ENCODE data around the gene RSPRY1. TPM values are rescaled to one million over a fixed set of nuclear protein-coding genes. Genes with fewer than 3 reads are reported as not detected.
A peak's percentile ranks its signal among the peaks of the same experiment; 100 is the strongest.

RSPRY1 gene
- total and polyA plus RNA-seq, 2 of the 8 experiments (the other 6 are each of a cell fraction or from before 2014, with no cell fraction given) = 11.5 to 32.5 TPM

GRCh38 chr16:57283959-57284208 lies 97.8 kb downstream of the RSPRY1 start:
- Histone ChIP-seq H2AK5ac (ENCODE audit: low read depth, low read length) (no peak overlapping the region), H2BK5ac (ENCODE audit: low read depth, low read length) (no peak overlapping the region), H2BK12ac (ENCODE audit: low read depth, low read length) (peak overlapping the region; percentile 35; the same call in 1 of the 2 replicates), H2BK120ac (replicated peaks; ENCODE audit: low read depth, low read length) (no peak overlapping the region), H3K9me3 (ENCODE audit: insufficient read depth in 2 of 2, low read depth in 1 of 2, low read length in 1 of 2) (no peaks in the 10 kb centered on the region), H4K5ac (ENCODE audit: insufficient read length, low read depth, low read length) (peak overlapping the region; percentile 16), H3K79me2 (ENCODE audit: control insufficient read depth in 1 of 2, insufficient read depth in 2 of 2, low read length in 2 of 2) (no peaks in the 10 kb centered on the region), H3K4me3 (ENCODE audit: extremely low read depth in 1 of 4, insufficient read depth in 2 of 4, low read depth in 3 of 4, low read length in 4 of 4) (peak overlapping the region; percentile 76 to 93 (median 80)), H3K14ac (ENCODE audit: insufficient read length) (no peak overlapping the region), H4K8ac (ENCODE audit: extremely low read depth, insufficient read depth, low read length) (peak overlapping the region; percentile 93; the same call in 1 of the 2 replicates), H3K4me1 (replicated peaks in 1 of 4; ENCODE audit: control insufficient read depth in 3 of 4, insufficient read depth in 4 of 4, low read length in 3 of 4) (peaks cover 0 to 8% (median 4%) of the 10 kb centered on the region in 4 experiments; a peak in 5 of 7 replicates), H2AFZ (ENCODE audit: low read length) (peak overlapping the region; percentile 77; the same call in 1 of the 2 replicates), H3K4ac (replicated peaks; ENCODE audit: insufficient read length, low read depth, low read length) (no peak overlapping the region), H2BK20ac (ENCODE audit: low read length) (peak overlapping the region; percentile 13; the same call in 1 of the 2 replicates), H4K91ac (replicated peaks; ENCODE audit: insufficient read length, low read length) (peak overlapping the region; percentile 73), H4K20me1 (replicated peaks in 1 of 2; ENCODE audit: control insufficient read depth in 1 of 2, insufficient read depth in 2 of 2, low read length in 2 of 2) (no peaks in the 10 kb centered on the region), H3K23me2 (ENCODE audit: low read depth, low read length) (peaks cover 6% of the 10 kb centered on the region), H3K56ac (replicated peaks; ENCODE audit: insufficient read length, low read depth, low read length) (no peak overlapping the region), H3K27ac (ENCODE audit: low read depth, low read length) (no peak overlapping the region), H3K27me3 (replicated peaks in 1 of 4; ENCODE audit: control insufficient read depth in 3 of 4, extremely low read depth in 1 of 4, insufficient read depth in 3 of 4, low read length in 3 of 4) (peaks cover 9 to 28% (median 24%) of the 10 kb centered on the region in 4 experiments; a peak in 6 of 7 replicates), H3K23ac (ENCODE audit: insufficient read length) (no peak overlapping the region), H3K36me3 (ENCODE audit: control insufficient read depth in 2 of 4, insufficient read depth in 4 of 4, low read length in 3 of 4) (no peaks in the 10 kb centered on the region; a peak in 2 of 8 replicates), H3K18ac (ENCODE audit: extremely low read depth, low read length) (peak overlapping the region; percentile 71; the same call in 1 of the 2 replicates), H3K9ac (replicated peaks in 1 of 4; ENCODE audit: extremely low read depth in 1 of 4, low read depth in 3 of 4, low read length in 3 of 4) (no peak overlapping the region), H3K79me1 (ENCODE audit: low read depth, low read length) (no peaks in the 10 kb centered on the region), H2BK15ac (ENCODE audit: low read length) (0 out of 2 replicates have a peak overlapping the region, but pooled peaks have one; percentile 88), H3K4me2 (ENCODE audit: insufficient read depth in 1 of 2, low read depth in 2 of 2, low read length in 2 of 2) (peak overlapping the region; percentile 65 to 98)
- no peak for FAIRE-seq
- DNase-seq (ENCODE audit: low read depth in 1 of 2, low spot score in 2 of 2) = no peak
- ChIA-PET CTCF (ENCODE audit: partially characterized antibody) (interaction anchor here (0.9 kb wide), 1 partner anchor 111 kb away, joined by 3 read pairs; no protein-coding TSS in a partner anchor), POLR2A (ENCODE audit: partially characterized antibody) (interaction anchor here (1.1 to 1.6 kb wide), 5 partner anchors 11 to 132 kb away, joined by 3 to 4 read pairs (median 4); no protein-coding TSS in a partner anchor)
- WGBS, 2 experiments (ENCODE audit: extremely low coverage in 1 of 2, insufficient coverage in 1 of 2, insufficient read length in 1 of 2, insufficient replicate concordance in 2 of 2, low coverage in 1 of 2, low lambda C conversion rate in 2 of 2, missing lambda C conversion rate in 1 of 2) = 19% methylated on average over 14 of the region's 14 CpGs; no CpG with 5 or more reads in 1 of the 2 experiments
- TF ChIP-seq TEAD4 (IDR thresholded peaks at IDR 0.05; ENCODE audit: low read depth, low read length) (no peak), USF2 (IDR thresholded peaks at IDR 0.05; ENCODE audit: low read length) (no peak), CBX5 (IDR thresholded peaks at IDR 0.05; ENCODE audit: low read depth, low read length) (no peak), GTF2F1 (IDR thresholded peaks at IDR 0.05; ENCODE audit: borderline replicate concordance, low read depth, low read length) (no peak), TBP (IDR thresholded peaks at IDR 0.05; ENCODE audit: low read depth, low read length) (no peak), EP300 (IDR thresholded peaks at IDR 0.05; ENCODE audit: borderline replicate concordance in 1 of 2, low read depth in 2 of 2, low read length in 2 of 2) (no peak), RXRA (IDR thresholded peaks at IDR 0.05; ENCODE audit: insufficient read depth, low read depth, low read length) (no peak), MAFK (IDR thresholded peaks at IDR 0.05; ENCODE audit: low read depth, low read length) (no peak), SIN3A (conservative IDR thresholded peaks at IDR 0.05 in 1 of 2, IDR thresholded peaks at IDR 0.05 in 1 of 2; ENCODE audit: low read depth in 1 of 2, low read length in 2 of 2) (no peak), GABPA (IDR thresholded peaks at IDR 0.05; ENCODE audit: borderline replicate concordance, insufficient read depth, low read length) (no peak), YY1 (IDR thresholded peaks at IDR 0.05; ENCODE audit: low read depth, low read length) (no peak)

Measured in H1 (cell line).